Vagina (tissue), 2 donors: ENCODE data around the gene TTC16.

Experiments
- CTCF ChIP-seq, 3 experiments: fragments of 450-650 bp in 2 of 3; fragments of 200-600 bp in 1 of 3; sonication (generic) in 1 of 3; IDR thresholded peaks; one replicate each; pipeline ENCODE4 v1.5.1; 2017 to 2019; ENCODE audit warnings: antibody characterized with exemption in 3 of 3, mild to moderate bottlenecking in 2 of 3, moderate library complexity in 2 of 3
- POLR2A ChIP-seq, 2 donors: fragments of 450-650 bp; IDR thresholded peaks; one replicate each; pipeline ENCODE4 v1.6.1; 2017; ENCODE audit warnings: antibody characterized with exemption in 2 of 2, mild to moderate bottlenecking in 2 of 2, moderate library complexity in 2 of 2

- TF ChIP-seq POLR2A (IDR thresholded peaks at IDR 0.05) (no peak), CTCF (IDR thresholded peaks at IDR 0.05) (no peak)
Observed at GRCh38 chr9:127779136-127779981, 63.5 kb downstream of the TTC16 start.
